Dendritic cell treated with granulocyte-macrophage colony-stimulating factor and Interleukin-4, amounts not matched to agents 40 ng/mL and 50 ng/mL, for 4 days (primary cell): ENCODE data around the gene FGGY.
"Not testable (repeated sequence)": the region's sequence is repeated elsewhere in the genome, so short reads cannot be mapped to it uniquely, and the experiment has no call there.

Experiments used
- H3K27ac Mint-ChIP-seq: one replicate; pipeline ENCODE4 v1.8.0; 2022; ENCODE audit warnings: mild to moderate bottlenecking, mixed read lengths
- H3K27me3 Mint-ChIP-seq: one replicate; pipeline ENCODE4 v1.8.0; 2022; ENCODE audit warnings: mild to moderate bottlenecking, mixed read lengths
- H3K36me3 Mint-ChIP-seq: one replicate; pipeline ENCODE4 v1.8.0; 2022; ENCODE audit warnings: low read depth, mixed read lengths
- H3K4me1 Mint-ChIP-seq: one replicate; pipeline ENCODE4 v1.8.0; 2022; ENCODE audit warnings: low read depth, mixed read lengths
- H3K4me3 Mint-ChIP-seq: one replicate; pipeline ENCODE4 v1.8.0; 2022; ENCODE audit warnings: mild to moderate bottlenecking, moderate library complexity, mixed read lengths
- H3K9me3 Mint-ChIP-seq: one replicate; pipeline ENCODE4 v1.8.0; 2022; ENCODE audit warnings: mixed read lengths
- intact Hi-C: fragments of 100-400 bp; cut with micrococcal nuclease; formaldehyde crosslinking; loops from one replicate; pipeline ENCODE4 v1.15.0; 2022

Gene FGGY

DNA sequence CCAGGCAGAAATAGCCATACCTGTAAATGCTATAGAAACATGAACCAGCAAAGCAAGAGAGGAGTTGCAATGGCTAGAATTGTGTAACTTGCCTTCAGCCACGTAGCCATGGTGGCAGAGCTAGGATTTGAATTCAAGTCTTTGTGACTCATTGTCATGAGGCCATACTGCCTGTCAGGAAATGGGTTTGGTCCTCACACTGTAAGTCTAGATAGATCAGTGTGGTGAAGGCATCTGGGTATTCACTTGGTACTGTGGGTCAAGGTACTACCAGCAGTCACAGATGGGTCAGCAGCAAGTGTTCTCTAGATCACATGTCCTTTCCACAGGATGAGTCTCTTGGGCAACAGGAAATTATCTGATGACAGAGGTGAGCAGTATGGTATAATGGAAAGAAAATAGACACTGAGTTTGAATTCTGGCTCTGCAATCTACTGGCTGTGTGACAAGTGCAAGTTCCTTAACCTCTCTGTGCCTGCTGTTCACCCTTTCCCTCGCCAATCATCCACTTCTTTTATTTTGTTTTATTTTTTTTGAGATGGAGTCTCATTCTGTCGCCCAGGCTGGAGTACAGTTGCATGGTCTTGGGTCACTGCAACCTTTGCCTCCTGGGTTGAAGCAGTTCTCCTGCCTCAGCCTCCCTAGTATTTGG lies 36.9 kb downstream of the FGGY start:
- intact Hi-C loops, result no loop called here
- H3K27me3 Mint-ChIP-seq, result no peaks in the 10 kb centered on the region
- H3K4me3 Mint-ChIP-seq, result no peak overlapping the region

DNA sequence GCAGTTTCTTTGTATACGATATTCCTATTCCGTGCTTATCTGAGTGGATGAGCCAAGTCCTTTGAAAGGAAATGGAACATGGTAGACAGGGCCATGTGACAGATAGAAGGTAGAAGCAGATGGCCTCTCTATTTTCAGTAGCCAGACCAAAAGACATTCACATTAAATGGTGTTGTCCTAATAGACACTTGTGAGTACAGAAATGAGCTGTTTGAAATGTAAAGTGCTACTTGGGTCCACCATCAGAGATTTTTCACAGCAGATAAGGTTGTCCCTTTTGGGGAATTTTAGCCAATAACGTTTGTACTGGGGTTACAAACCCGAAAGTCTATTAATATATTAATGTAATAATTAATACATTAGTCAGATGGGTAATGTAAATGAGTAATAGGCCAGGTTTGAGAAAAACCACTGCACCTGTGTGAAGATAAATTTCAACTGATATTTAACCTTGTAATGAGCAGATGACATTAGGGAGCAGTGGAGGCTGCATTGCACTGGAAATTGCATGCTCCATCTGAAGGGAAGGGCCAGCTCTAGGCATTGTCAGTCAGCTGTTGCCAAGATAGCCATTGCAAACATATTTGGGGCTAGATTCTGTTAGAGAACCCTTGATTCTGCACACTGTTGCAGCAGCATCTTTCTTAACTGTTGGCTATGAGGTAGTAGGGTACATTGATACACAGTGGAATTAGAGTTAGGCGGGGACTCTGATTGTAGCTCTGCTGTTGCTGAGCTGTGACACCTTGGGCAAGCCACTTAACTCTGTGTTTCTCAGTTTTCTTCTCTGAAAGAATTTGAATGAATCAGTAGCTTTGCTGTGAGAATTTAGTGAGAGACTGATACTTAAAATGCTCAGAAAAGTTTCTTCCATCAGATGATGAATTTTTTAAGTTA lies 43.8 kb downstream of the FGGY start:
- H3K9me3 Mint-ChIP-seq, result no peaks in the 10 kb centered on the region
- H3K4me3 Mint-ChIP-seq, result no peak overlapping the region
- no peaks in the 10 kb centered on the region for H3K4me1 Mint-ChIP-seq
- H3K27me3 Mint-ChIP-seq, result no peaks in the 10 kb centered on the region
- intact Hi-C loops, result no loop called here
- H3K36me3 Mint-ChIP-seq, result peaks cover 7% of the 10 kb centered on the region
- no peak overlapping the region for H3K27ac Mint-ChIP-seq

More for the DNA sequence above, 36.9 kb downstream of the FGGY start:
- H3K4me1 Mint-ChIP-seq, result peaks cover 11% of the 10 kb centered on the region
- no peaks in the 10 kb centered on the region for H3K9me3 Mint-ChIP-seq
- no peaks in the 10 kb centered on the region for H3K36me3 Mint-ChIP-seq
- no peak overlapping the region for H3K27ac Mint-ChIP-seq

DNA sequence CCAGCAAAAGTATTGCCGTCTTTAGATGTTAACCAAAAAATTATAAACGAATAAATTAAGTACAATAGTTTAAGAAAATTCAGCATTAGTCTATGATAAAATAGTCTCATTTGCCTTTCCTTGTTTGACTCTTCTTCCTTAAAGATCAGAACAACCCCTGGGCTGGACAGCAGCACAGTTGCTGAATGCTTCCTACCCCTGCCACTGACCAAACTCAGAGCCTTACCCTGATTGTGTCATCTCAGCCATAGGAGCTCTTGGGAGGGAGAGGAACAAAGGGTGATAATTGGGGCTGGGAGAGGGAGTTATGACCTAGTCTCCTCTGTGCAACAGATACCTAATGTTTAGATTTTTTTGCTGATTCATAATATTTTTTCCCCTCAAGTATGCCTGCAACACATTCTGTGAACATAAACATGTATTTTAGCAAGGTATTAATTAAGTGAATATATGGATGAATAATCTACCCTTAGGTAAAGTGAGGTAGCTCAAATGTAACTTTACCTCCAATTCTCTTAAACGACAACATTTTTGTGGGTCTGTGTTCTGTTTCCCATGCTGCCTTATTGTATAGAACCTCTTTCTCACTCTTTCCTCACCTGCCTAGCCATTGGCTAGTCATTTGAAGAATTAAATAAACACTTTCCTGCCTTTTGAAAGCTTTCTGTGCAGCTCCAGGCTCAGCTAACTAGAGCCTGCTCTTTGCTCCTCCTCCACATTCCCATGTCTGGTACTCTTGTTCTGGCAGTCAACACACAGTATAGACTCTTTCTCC lies 46.1 kb downstream of the FGGY start:
- Mint-ChIP-seq H3K4me1 (no peaks in the 10 kb centered on the region), H3K9me3 (no peaks in the 10 kb centered on the region), H3K4me3 (no peak overlapping the region), H3K27me3 (no peaks in the 10 kb centered on the region), H3K36me3 (peaks cover 7% of the 10 kb centered on the region), H3K27ac (no peak overlapping the region)
- intact Hi-C loops, result no loop called here

DNA sequence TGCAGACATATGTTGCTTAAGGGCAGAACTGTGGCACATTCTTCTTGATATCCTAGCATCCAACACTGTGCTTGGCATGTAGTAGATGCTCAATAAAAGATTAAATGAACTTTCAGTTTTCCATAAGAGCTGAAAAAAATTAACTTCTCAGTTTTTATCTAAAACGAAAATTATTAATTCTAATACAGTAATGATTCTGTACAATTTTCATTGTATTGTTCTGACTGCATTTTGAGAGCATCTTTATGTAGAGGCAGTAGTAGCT lies 46.6 kb downstream of the FGGY start:
- peaks cover 7% of the 10 kb centered on the region for H3K36me3 Mint-ChIP-seq
- H3K9me3 Mint-ChIP-seq, result no peaks in the 10 kb centered on the region

DNA sequence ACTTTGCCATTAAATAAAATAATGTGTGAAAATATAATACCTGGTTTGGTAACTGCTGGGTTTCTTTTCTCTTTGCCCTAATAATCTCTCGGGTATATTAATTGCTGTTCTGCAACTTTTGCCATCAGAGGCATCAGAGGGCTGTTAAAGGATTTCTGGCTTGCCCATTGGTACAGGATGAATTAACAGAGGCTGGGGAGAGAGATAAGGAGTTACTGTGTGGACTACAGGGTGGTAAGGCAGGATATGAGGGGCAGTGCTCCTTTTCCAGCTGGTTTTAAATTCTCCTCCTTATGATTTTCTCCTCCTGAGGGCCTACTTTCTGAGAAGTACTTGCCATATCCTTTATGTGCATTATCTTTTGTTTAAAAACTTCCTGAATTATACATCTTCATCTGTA lies 48.3 kb downstream of the FGGY start:
- Mint-ChIP-seq H3K27ac (no peak overlapping the region), H3K4me3 (no peak overlapping the region), H3K4me1 (no peaks in the 10 kb centered on the region), H3K9me3 (no peaks in the 10 kb centered on the region), H3K36me3 (peaks cover 2% of the 10 kb centered on the region), H3K27me3 (no peaks in the 10 kb centered on the region)
- intact Hi-C loops, result no loop called here

More for the DNA sequence above, 46.6 kb downstream of the FGGY start:
- no peak overlapping the region for H3K27ac Mint-ChIP-seq
- H3K4me3 Mint-ChIP-seq, result no peak overlapping the region
- no peaks in the 10 kb centered on the region for H3K27me3 Mint-ChIP-seq
- no peaks in the 10 kb centered on the region for H3K4me1 Mint-ChIP-seq
- intact Hi-C loops, result no loop called here

DNA sequence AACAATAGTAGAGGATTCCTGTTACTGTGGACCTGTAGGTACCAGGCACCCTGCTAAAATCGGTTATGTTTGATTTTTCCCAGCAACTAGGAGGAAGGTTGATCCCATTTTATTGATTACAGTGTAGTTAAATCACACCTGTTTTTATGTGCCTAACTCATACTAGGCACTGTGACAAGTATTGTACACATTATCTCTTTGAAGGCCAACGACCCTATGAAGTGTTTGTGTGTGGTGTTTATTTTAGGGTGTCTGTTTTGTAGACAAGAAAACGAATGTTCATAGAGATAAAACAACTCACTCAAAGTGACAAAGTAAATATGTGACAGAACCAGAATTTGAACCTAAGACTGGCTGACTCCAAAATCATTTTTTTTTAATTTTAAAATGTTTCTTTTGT lies 49.5 kb downstream of the FGGY start:
- intact Hi-C loops, result no loop called here
- Mint-ChIP-seq H3K36me3 (no peaks in the 10 kb centered on the region), H3K27ac (no peak overlapping the region), H3K4me1 (peaks cover 5% of the 10 kb centered on the region), H3K9me3 (no peaks in the 10 kb centered on the region), H3K27me3 (no peaks in the 10 kb centered on the region), H3K4me3 (no peak overlapping the region)

DNA sequence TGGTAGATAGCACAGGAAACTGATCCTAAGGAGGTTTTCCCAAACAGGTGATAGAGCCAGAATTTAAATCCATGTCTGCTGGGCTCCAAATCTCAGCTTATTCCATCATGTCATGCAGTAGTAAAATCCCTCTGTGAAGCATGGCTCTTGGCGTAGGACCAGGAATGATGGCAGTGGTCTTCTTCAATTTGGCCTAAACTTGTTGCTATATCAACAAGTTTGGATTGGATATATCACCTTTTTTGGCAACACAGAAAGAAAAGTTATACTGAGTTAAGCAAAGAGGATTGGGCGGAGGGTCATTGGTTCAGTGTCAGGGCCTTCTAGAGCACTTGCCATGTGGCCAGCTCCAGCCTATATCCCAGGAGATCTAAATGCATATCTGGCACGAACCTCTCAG lies 52.2 kb downstream of the FGGY start:
- intact Hi-C loops, result no loop called here
- Mint-ChIP-seq H3K27ac (no peak overlapping the region), H3K4me3 (no peak overlapping the region), H3K36me3 (no peaks in the 10 kb centered on the region), H3K9me3 (no peaks in the 10 kb centered on the region), H3K27me3 (no peaks in the 10 kb centered on the region), H3K4me1 (peaks cover 5% of the 10 kb centered on the region)

DNA sequence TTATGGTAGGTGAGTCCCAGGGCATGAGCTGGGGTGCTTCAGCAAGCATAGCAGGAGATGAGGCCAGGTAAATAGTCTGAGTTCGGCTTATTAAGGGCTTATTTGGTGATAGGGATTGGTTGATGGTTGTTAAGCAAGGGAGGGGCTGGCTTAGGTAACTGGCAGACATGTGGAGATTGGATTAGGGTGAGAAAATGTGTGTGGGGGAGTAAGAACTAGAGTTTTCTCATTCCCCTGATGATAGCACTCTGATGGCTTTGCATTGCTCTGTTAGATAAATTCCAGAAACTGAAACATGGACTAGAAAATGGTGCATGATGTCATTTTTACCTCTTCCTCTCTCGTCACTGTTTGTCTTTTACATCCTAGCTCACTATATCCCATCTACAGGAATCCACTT lies 53.6 kb downstream of the FGGY start:
- Mint-ChIP-seq H3K4me3 (no peak overlapping the region), H3K9me3 (no peaks in the 10 kb centered on the region), H3K27me3 (no peaks in the 10 kb centered on the region), H3K27ac (no peak overlapping the region), H3K36me3 (peaks cover 8% of the 10 kb centered on the region), H3K4me1 (peaks cover 5% of the 10 kb centered on the region)
- intact Hi-C loops, result no loop called here

DNA sequence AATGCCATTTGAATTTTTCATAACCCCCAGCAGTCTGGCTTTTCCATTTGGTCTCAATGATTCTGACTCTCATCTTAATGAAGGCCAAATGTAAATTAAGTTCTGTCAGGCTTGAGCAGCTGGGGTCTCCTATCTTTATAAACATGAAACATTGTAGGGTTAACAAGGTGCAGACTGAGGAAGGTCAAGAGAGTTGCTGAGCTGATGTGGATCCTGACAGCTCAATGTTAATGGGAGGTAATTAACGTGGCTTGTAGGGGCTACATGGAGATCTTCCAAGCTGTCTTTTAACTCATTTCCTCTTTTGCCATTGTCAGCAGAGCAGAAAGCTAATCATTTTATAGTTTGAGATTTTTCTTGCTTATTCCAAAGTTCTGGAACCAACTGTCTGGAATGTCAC lies 55.2 kb downstream of the FGGY start:
- Mint-ChIP-seq H3K4me1 (peaks cover 5% of the 10 kb centered on the region), H3K9me3 (no peaks in the 10 kb centered on the region), H3K4me3 (no peak overlapping the region), H3K27me3 (no peaks in the 10 kb centered on the region), H3K36me3 (peaks cover 8% of the 10 kb centered on the region), H3K27ac (no peak overlapping the region)
- intact Hi-C loops, result no loop called here

DNA sequence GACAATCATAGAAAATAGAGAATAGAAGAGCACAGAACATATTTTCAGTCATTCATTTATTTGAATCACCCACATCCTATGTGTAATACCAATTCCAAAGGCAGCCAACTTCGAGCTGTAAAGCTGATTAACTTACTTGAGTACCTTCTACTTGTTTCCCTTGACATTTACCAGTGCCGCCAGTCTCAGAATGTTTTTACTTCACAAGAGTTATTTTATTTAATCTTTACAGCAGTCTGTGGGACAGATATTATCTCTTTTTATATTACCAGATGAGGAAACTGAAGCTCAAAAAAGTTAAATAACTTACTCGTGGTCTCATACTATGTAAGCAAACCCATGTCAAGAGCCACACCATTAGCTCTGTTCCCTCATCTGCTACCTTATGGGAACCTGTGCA lies 56.6 kb downstream of the FGGY start:
- Mint-ChIP-seq H3K9me3 (no peaks in the 10 kb centered on the region), H3K27ac (no peak overlapping the region), H3K36me3 (peaks cover 8% of the 10 kb centered on the region), H3K4me3 (no peak overlapping the region), H3K4me1 (peaks cover 5% of the 10 kb centered on the region), H3K27me3 (no peaks in the 10 kb centered on the region)
- intact Hi-C loops, result no loop called here

DNA sequence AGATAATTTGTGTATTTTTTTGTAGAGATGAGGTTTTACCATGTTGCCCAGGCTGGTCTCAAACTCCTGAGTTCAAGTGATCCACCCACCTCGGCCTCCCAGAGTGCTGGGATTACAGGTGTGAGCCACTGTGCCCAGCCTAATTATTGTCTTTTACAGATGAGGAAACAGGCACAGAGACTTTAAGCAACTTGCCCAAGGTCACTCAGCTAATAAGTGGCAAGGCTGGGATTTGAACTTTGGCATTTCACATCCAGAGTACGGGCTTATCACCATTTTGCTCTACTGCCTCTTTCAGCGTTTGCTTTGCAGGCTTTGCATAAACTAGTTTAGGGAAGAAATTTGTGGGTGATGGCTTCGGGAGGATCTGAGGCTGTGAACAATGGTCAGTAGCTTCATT lies 57.3 kb downstream of the FGGY start:
- intact Hi-C loops, result not testable (repeated sequence)

DNA sequence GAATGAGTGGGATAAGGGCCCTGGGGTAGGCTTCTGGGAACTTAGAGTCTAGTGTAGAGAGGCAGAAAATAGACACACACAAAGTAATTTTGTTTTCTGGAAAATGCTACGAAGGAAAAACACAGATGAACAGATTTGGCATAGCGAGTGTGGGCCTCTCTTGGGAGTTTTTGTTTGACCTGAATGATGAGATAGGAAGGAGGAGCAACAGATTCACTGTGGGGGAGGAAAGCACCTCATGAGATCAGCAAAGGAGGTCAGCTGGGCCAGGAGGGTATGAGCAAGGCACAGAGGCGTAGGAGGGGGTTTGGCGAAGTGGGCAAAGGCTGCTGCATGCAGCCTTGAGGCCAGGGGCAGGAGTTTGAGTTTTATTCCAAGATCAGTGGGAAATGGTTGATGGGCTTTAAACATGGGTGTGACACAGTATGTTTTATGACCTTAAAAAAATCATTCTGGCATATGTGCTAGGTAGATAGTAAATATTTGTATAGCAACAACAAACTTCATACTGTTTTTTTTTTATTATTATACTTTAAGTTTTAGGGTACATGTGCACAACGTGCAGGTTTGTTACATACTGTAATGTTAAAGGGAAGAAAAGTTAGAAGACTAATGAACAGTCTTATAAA lies 57.9 kb downstream of the FGGY start:
- Mint-ChIP-seq H3K27me3 (no peaks in the 10 kb centered on the region), H3K4me3 (no peak overlapping the region), H3K27ac (no peak overlapping the region), H3K9me3 (no peaks in the 10 kb centered on the region), H3K4me1 (peaks cover 5% of the 10 kb centered on the region), H3K36me3 (peaks cover 8% of the 10 kb centered on the region)
- intact Hi-C loops, result no loop called here

More for the DNA sequence above, 57.3 kb downstream of the FGGY start:
- H3K36me3 Mint-ChIP-seq, H3K9me3 Mint-ChIP-seq, H3K27ac Mint-ChIP-seq, H3K4me1 Mint-ChIP-seq, H3K4me3 Mint-ChIP-seq, H3K27me3 Mint-ChIP-seq: not testable (repeated sequence)

DNA sequence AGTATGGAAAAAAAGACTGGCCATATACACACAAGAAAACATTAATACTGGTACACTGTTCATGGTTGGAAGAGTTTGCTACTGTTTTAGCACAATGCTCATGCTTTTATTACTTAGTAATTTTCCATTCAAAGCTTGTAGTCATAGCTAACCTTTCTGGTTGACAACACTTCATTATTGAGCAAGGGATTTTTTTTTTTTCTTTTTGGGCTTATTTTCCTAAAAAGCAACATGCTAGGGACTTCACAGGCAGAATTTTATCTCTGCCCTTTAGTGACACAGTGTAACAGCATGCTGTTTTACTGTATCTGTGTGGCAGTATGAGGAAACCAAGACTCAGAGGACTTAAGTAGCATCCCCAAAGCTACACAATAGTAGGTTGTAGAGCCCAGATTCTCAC lies 58.5 kb downstream of the FGGY start:
- H3K4me1 Mint-ChIP-seq, result peaks cover 5% of the 10 kb centered on the region
- intact Hi-C loops, result no loop called here

DNA sequence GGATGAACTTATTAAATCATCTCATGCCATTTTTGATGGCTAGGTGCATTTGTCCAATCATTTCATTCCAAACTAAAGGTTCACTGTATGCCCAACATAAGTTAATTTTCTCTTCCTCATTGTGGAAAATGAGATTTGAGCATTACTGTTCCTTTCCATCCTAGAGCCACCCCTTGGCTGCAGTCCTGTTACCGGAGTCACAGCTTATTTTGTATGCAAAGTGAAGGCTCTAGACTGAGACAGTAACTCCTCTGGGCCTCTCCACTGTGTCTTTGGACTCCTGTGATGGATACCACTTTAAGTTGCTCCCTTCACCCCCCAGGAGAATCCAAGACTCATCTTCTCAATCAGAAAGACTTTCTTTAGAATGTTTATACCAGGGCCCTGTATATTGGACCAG lies 59.7 kb downstream of the FGGY start:
- H3K4me3 Mint-ChIP-seq, result no peak overlapping the region
- no peaks in the 10 kb centered on the region for H3K9me3 Mint-ChIP-seq
- peaks cover 8% of the 10 kb centered on the region for H3K36me3 Mint-ChIP-seq
- intact Hi-C loops, result no loop called here
- no peak overlapping the region for H3K27ac Mint-ChIP-seq
- no peaks in the 10 kb centered on the region for H3K27me3 Mint-ChIP-seq
- no peaks in the 10 kb centered on the region for H3K4me1 Mint-ChIP-seq

More for the DNA sequence above, 58.5 kb downstream of the FGGY start:
- Mint-ChIP-seq H3K36me3 (peaks cover 8% of the 10 kb centered on the region), H3K9me3 (no peaks in the 10 kb centered on the region), H3K27ac (no peak overlapping the region), H3K4me3 (no peak overlapping the region), H3K27me3 (no peaks in the 10 kb centered on the region)
